Ovary (tissue), 9 donors: Measurements from ENCODE around the gene CTTN. TPM values are rescaled to one million over a fixed set of nuclear protein-coding genes. Genes with fewer than 3 reads are reported as not detected.
"Not testable (repeated sequence)": the region's sequence is repeated elsewhere in the genome, so short reads cannot be mapped to it uniquely, and the experiment has no call there.

ENCODE experiments used
- DNase-seq, 5 donors: peaks; one replicate each; pipeline ENCODE4 v3.0.0-alpha.2; 2019 to 2020
- H3K27ac ChIP-seq, 2 donors: fragments of 200-600 bp; one replicate each; pipeline versions ENCODE4 v1.5.1 to v1.8.0; 2019 to 2022
- H3K27me3 ChIP-seq: fragments of 200-600 bp; one replicate; pipeline ENCODE4 v1.8.0; 2022
- H3K36me3 ChIP-seq: fragments of 200-600 bp; sonication (generic); one replicate; pipeline ENCODE4 v1.5.1; 2019
- H3K4me1 ChIP-seq: one replicate; pipeline ENCODE4 v1.8.1; 2013; ENCODE audit warnings: mild to moderate bottlenecking, moderate library complexity; ENCODE audit not compliant: insufficient read depth
- H3K4me3 ChIP-seq: fragments of 200-600 bp; sonication (generic); one replicate; pipeline ENCODE4 v1.5.1; 2017
- H3K9me3 ChIP-seq, 2 donors: fragments of 200-600 bp in 1 of 2; sonication (generic) in 1 of 2; one replicate each; pipeline versions ENCODE4 v1.5.1 to v1.8.1; 2013 to 2019; ENCODE audit warnings: mild to moderate bottlenecking in 1 of 2, moderate library complexity in 1 of 2
- CTCF ChIP-seq, 3 donors: fragments of 450-650 bp in 2 of 3; fragments of 200-600 bp in 1 of 3; IDR thresholded peaks; one replicate each; pipeline versions ENCODE4 v1.5.1 to v1.8.0; 2016 to 2022; ENCODE audit warnings: antibody characterized with exemption in 3 of 3, mild to moderate bottlenecking in 1 of 3
- EP300 ChIP-seq: sonication (generic); formaldehyde crosslinking; IDR thresholded peaks from one replicate; pipeline ENCODE4 v1.6.1; 2017; ENCODE audit warnings: antibody characterized with exemption
- POLR2A ChIP-seq: fragments of 450-650 bp; IDR thresholded peaks from one replicate; pipeline ENCODE4 v1.6.1; 2017; ENCODE audit warnings: antibody characterized with exemption, mild to moderate bottlenecking, moderate library complexity
- WGBS, 3 donors: extraction: QIAGEN DNeasy Blood & Tissue Kit in 1 of 3; methylation state at CpG; one replicate each; pipeline versions ENCODE4 v1.1.5 to v1.1.7; 2013 to 2017; 5-methylcytosine and 5-hydroxymethylcytosine counted together
- intact Hi-C, 4 donors: fragments of 100-400 bp; cut with DNase I; formaldehyde crosslinking; loops; one replicate each; pipeline versions ENCODE4 v1.11.0 to v1.15.1; 2022 to 2023
- polyA plus RNA-seq, 2 donors: library from polyadenylated mRNA; stranded (reverse); fragments of 200-250 nt in 1 of 2; fragments of 350-450 nt in 1 of 2; fragmentation: Illumina TruSeq in 1 of 2; extraction: RNeasy Lipid Tissue Mini Kit (QIAGEN cat#74804) in 1 of 2; gene quantifications; one replicate each; pipeline ENCODE4 v1.2.3, GENCODE V29; 2013 to 2014
- total RNA-seq, 7 donors: library from RNA; depleted of rRNA in 2 of 7; stranded (reverse); fragments of >200 nt in 2 of 7; fragmentation: NEBNext Ultra II Directional in 3 of 7; extraction: Animal tissue kit (Norgen Biotek cat#: 25700) in 3 of 7; gene quantifications; one replicate each; pipeline versions ENCODE4 v1.1.0 to v1.2.4, GENCODE V29; 2016 to 2023
- donor health status: DM: no; HTN: no; CAD: no; lungs with moderate emphysema.
- donor health status: DM: no; HTN: no; CAD: no.
- donor health status: Bipolar disorder and iron deficiency.
- donor health status: DM: yes; HTN: yes; CAD: no.
- donor health status: DM: no; HTN: no; CAD: no.
- donor health status: DM: yes; HTN: yes; CAD: no.

Gene CTTN
- total and polyA plus RNA-seq, 9 donors: 129 to 321 (median 205) TPM

- TF ChIP-seq POLR2A (no peak), CTCF (IDR thresholded peaks at IDR 0.05) (no peak)
- no peak for DNase-seq
- no peaks in the 10 kb centered on the region for H3K36me3 ChIP-seq
- no peak overlapping the region for H3K4me3 ChIP-seq
- H3K4me1 ChIP-seq: no peaks in the 10 kb centered on the region
- intact Hi-C loops: no loop called here
- no peaks in the 10 kb centered on the region for H3K9me3 ChIP-seq
- WGBS, 3 donors: 92 to 95% (median 92%) methylated on average over 13 of the region's 13 CpGs
- no peaks in the 10 kb centered on the region for H3K27me3 ChIP-seq
- no peak overlapping the region for H3K27ac ChIP-seq
Observed at GRCh38 chr11:70407121-70407520, 8.8 kb downstream of the CTTN start.

GRCh38 chr11:70407814-70408213 lies 9.5 kb downstream of the CTTN start:
- intact Hi-C loops: no loop called here
- TF ChIP-seq POLR2A (no peak), EP300 (no peak)
- no peaks in the 10 kb centered on the region for H3K9me3 ChIP-seq
- H3K27ac ChIP-seq: no peak overlapping the region
- H3K4me1 ChIP-seq: no peaks in the 10 kb centered on the region
- no peaks in the 10 kb centered on the region for H3K27me3 ChIP-seq
- no peak overlapping the region for H3K4me3 ChIP-seq
- H3K36me3 ChIP-seq: no peaks in the 10 kb centered on the region
- no peak for DNase-seq
- 93 to 95% (median 95%) methylated on average over 6 of the region's 6 CpGs for WGBS, 3 donors

GRCh38 chr11:70408326-70408725 lies 10.0 kb downstream of the CTTN start:
- intact Hi-C loops, H3K4me1 ChIP-seq, H3K27me3 ChIP-seq, H3K36me3 ChIP-seq, H3K9me3 ChIP-seq, H3K4me3 ChIP-seq, DNase-seq, H3K27ac ChIP-seq: not testable (repeated sequence)
- 94 to 99% (median 96%) methylated on average over 4 of the region's 4 CpGs for WGBS, 3 donors

- H3K4me3 ChIP-seq: no peak overlapping the region
- no peak for TF ChIP-seq CTCF (IDR thresholded peaks at IDR 0.05)
- no peak for TF ChIP-seq EP300
- no peak for TF ChIP-seq POLR2A
- 79 to 81% (median 79%) methylated on average over 10 of the region's 10 CpGs for WGBS, 3 donors
- no peak for DNase-seq
- H3K27ac ChIP-seq: no peak overlapping the region
- no peaks in the 10 kb centered on the region for H3K36me3 ChIP-seq
- H3K4me1 ChIP-seq: peaks cover 6% of the 10 kb centered on the region
- no peaks in the 10 kb centered on the region for H3K27me3 ChIP-seq
- intact Hi-C loops: no loop called here
- no peaks in the 10 kb centered on the region for H3K9me3 ChIP-seq
Observed at GRCh38 chr11:70409437-70409836, 11.1 kb downstream of the CTTN start.

GRCh38 chr11:70409871-70410270 lies 11.5 kb downstream of the CTTN start:
- 92 to 94% (median 92%) methylated on average over 7 of the region's 7 CpGs for WGBS, 3 donors
- intact Hi-C loops: no loop called here
- no peak overlapping the region for H3K4me3 ChIP-seq
- H3K27me3 ChIP-seq: no peaks in the 10 kb centered on the region
- peaks cover 6% of the 10 kb centered on the region for H3K4me1 ChIP-seq
- H3K36me3 ChIP-seq: no peaks in the 10 kb centered on the region
- no peak for DNase-seq
- H3K9me3 ChIP-seq: no peaks in the 10 kb centered on the region
- H3K27ac ChIP-seq: no peak overlapping the region
- no peak for TF ChIP-seq EP300
- TF ChIP-seq POLR2A: no peak
- TF ChIP-seq CTCF (IDR thresholded peaks at IDR 0.05): no peak
